Liver (tissue), 9 donors: ENCODE results near the gene NDRG4. TPM values are rescaled to one million over a fixed set of nuclear protein-coding genes. Genes with fewer than 3 reads are reported as not detected.
"Not testable (repeated sequence)": the region's sequence is repeated elsewhere in the genome, so short reads cannot be mapped to it uniquely, and the experiment has no call there.

Experiments used
- DNase-seq: peaks from one replicate; pipeline ENCODE4 v3.0.0-alpha.2; 2017; ENCODE audit warnings: low spot score
- H3K27ac ChIP-seq, 2 donors: one replicate each; pipeline ENCODE4 v1.7.0; 2013; ENCODE audit warnings: inconsistent platforms in 2 of 2, low read length in 2 of 2, control low read depth in 1 of 2, low read depth in 1 of 2, mild to moderate bottlenecking in 1 of 2
- H3K27me3 ChIP-seq, 4 donors: one replicate each; pipeline versions ENCODE4 v1.6.1 to v1.7.0; 2013; ENCODE audit warnings: low read length in 3 of 4, inconsistent platforms in 1 of 4, mild to moderate bottlenecking in 1 of 4, moderate library complexity in 1 of 4; ENCODE audit not compliant: control insufficient read depth in 4 of 4, insufficient read depth in 4 of 4
- H3K36me3 ChIP-seq, 4 donors: one replicate each; pipeline versions ENCODE4 v1.6.1 to v1.7.0; 2013; ENCODE audit warnings: low read length in 3 of 4, mild to moderate bottlenecking in 3 of 4, low read depth in 1 of 4, moderate library complexity in 1 of 4; ENCODE audit not compliant: control insufficient read depth in 4 of 4, insufficient read depth in 3 of 4
- H3K4me1 ChIP-seq, 4 donors: one replicate each; pipeline versions ENCODE4 v1.6.1 to v1.7.0; 2013; ENCODE audit warnings: low read length in 3 of 4, mild to moderate bottlenecking in 3 of 4, moderate library complexity in 1 of 4; ENCODE audit not compliant: control insufficient read depth in 4 of 4, insufficient read depth in 4 of 4
- H3K4me3 ChIP-seq, 3 donors: one replicate each; pipeline versions ENCODE4 v1.6.1 to v1.7.0; 2013; ENCODE audit warnings: low read length in 3 of 3, control low read depth in 1 of 3, low read depth in 1 of 3, mild to moderate bottlenecking in 1 of 3
- H3K9ac ChIP-seq, 2 donors: one replicate each; pipeline ENCODE4 v1.7.0; 2013; ENCODE audit warnings: low read length in 2 of 2, mild to moderate bottlenecking in 2 of 2, moderate library complexity in 2 of 2, control low read depth in 1 of 2, low read depth in 1 of 2
- H3K9me3 ChIP-seq, 4 donors: one replicate each; pipeline versions ENCODE4 v1.6.1 to v1.7.0; 2013; ENCODE audit warnings: low read length in 3 of 4; ENCODE audit not compliant: control insufficient read depth in 4 of 4
- EGR1 ChIP-seq, 2 donors: IDR thresholded peaks; 2 replicates each; pipeline ENCODE4 v1.6.1; 2016 to 2018; ENCODE audit warnings: antibody characterized with exemption in 2 of 2, low read depth in 2 of 2
- FOXA1 ChIP-seq: IDR thresholded peaks from 2 replicates; pipeline ENCODE4 v1.6.1; 2016; ENCODE audit warnings: antibody characterized with exemption
- FOXA2 ChIP-seq: IDR thresholded peaks from 2 replicates; pipeline ENCODE4 v1.6.1; 2016; ENCODE audit warnings: antibody characterized with exemption
- GABPA ChIP-seq, 2 donors: IDR thresholded peaks in 1 of 2; conservative IDR thresholded peaks in 1 of 2; 2 replicates each; pipeline ENCODE4 v1.6.1; 2016; ENCODE audit warnings: antibody characterized with exemption in 2 of 2, mild to moderate bottlenecking in 1 of 2, moderate library complexity in 1 of 2
- HNF4A ChIP-seq, 2 donors: conservative IDR thresholded peaks; 2 replicates each; pipeline ENCODE4 v1.6.1; 2016; ENCODE audit warnings: antibody characterized with exemption in 2 of 2, mild to moderate bottlenecking in 2 of 2
- JUND ChIP-seq, 2 donors: IDR thresholded peaks; 2 replicates each; pipeline ENCODE4 v1.6.1; 2016; ENCODE audit warnings: antibody characterized with exemption in 2 of 2
- MAX ChIP-seq: IDR thresholded peaks from 2 replicates; pipeline ENCODE4 v1.6.1; 2016; ENCODE audit warnings: antibody characterized with exemption
- RAD21 ChIP-seq, 2 donors: IDR thresholded peaks; 2 replicates each; pipeline ENCODE4 v1.6.1; 2016; ENCODE audit warnings: antibody characterized with exemption in 2 of 2, mild to moderate bottlenecking in 2 of 2
- RXRA ChIP-seq, 2 donors: IDR thresholded peaks; 2 replicates each; pipeline ENCODE4 v1.6.1; 2017 to 2018; ENCODE audit warnings: antibody characterized with exemption in 2 of 2, mild to moderate bottlenecking in 1 of 2
- SP1 ChIP-seq: IDR thresholded peaks from 2 replicates; pipeline ENCODE4 v1.6.1; 2018; ENCODE audit warnings: antibody characterized with exemption, mild to moderate bottlenecking
- TAF1 ChIP-seq: conservative IDR thresholded peaks from 2 replicates; pipeline ENCODE4 v1.6.1; 2016; ENCODE audit warnings: antibody characterized with exemption, mild to moderate bottlenecking
- WGBS: extraction: QIAGEN DNeasy Blood & Tissue Kit; methylation state at CpG from one replicate; pipeline ENCODE4 v1.1.7; 2013; 5-methylcytosine and 5-hydroxymethylcytosine counted together
- polyA plus RNA-seq, 2 donors: library from polyadenylated mRNA; stranded (reverse) in 1 of 2; unstranded in 1 of 2; fragments of 200-250 nt in 1 of 2; fragments of >200 nt in 1 of 2; fragmentation: Nextera tagmentation in 1 of 2; extraction: Ambion mirVana in 1 of 2; gene quantifications; one replicate each; pipeline versions ENCODE4 v1.2.1 to v1.2.3, GENCODE V29; 2013 to 2015
- total RNA-seq, 2 donors: library from RNA; depleted of rRNA; stranded (reverse); fragments of >200 nt; gene quantifications; one replicate each; pipeline ENCODE4 v1.2.3, GENCODE V29; 2014
- TF ChIP-seq, protein P1 (sequence below): fragments of 150-350 bp; IDR thresholded peaks from 2 replicates; pipeline ENCODE4 v1.5.1; 2017; ENCODE audit warnings: improper control_type of control experiment, low read depth, low read length; ENCODE audit not compliant: missing input control
- TF ChIP-seq, protein P2 (sequence below): IDR thresholded peaks from 2 replicates; pipeline ENCODE4 v1.6.1; 2016; ENCODE audit warnings: antibody characterized with exemption
- TF ChIP-seq, protein P3 (sequence below): IDR thresholded peaks from 2 replicates; pipeline ENCODE4 v1.6.1; 2016; ENCODE audit warnings: antibody characterized with exemption, mild to moderate bottlenecking
- donor health status: healthy.
- donor health status: healthy.
- donor health status: healthy.
- donor health status: healthy.
- donor health status: healthy.

Gene NDRG4
- total and polyA plus RNA-seq, 4 donors: 0.40 to 1.1 (median 0.86) TPM

DNA sequence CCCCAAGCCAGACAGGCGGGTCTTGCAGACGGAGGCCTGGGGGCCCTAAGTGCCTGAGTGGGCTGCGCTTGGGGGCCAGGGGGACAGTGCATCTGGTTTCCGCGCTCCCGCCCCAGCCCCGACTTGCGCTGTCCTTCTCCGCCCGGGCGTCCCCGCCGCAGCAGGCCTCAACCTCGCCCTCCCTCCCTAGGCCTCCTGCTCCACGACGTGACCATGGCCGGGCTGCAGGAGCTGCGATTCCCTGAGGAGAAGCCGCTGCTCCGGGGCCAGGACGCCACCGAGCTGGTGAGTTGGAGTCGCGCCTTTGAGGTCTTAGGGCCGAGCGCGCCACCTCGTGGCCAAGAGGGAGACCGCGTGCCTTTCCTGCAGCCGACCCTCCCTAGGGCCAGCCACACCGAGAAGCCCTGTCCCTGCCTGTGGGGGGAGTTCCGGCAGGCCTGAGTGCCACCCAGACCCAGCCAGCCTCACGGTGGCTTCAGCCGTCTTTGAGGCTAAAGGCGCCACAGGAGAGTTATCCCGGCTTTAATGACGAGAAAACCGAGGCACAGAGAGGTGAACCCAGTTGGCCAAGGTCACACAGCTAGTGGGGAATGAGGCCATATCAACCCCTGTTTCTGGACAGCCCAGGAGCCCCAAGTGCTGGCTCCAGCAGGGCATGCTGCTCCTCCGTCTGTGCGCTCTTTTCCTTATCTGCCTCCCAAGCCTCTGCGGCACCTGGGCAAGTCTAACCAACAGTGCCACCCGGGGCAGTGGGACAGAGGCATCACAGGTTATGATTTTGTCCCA, 12.2 kb upstream of the NDRG4 start:
- no peak overlapping the region for H3K27ac ChIP-seq
- WGBS: 20% methylated on average over 43 of the region's 43 CpGs
- no peaks in the 10 kb centered on the region for H3K36me3 ChIP-seq
- H3K4me1 ChIP-seq: peaks cover 0 to 7% (median 1%) of the 10 kb centered on the region in 4 donors
- no peak overlapping the region for H3K4me3 ChIP-seq
- no peaks in the 10 kb centered on the region for H3K9me3 ChIP-seq
- no peak overlapping the region for H3K9ac ChIP-seq
- no peak for TF ChIP-seq HNF4A (conservative IDR thresholded peaks at IDR 0.05)
- TF ChIP-seq RXRA (IDR thresholded peaks at IDR 0.05): no peak
- TF ChIP-seq SP1: no peak
- no peak for TF ChIP-seq TAF1
- TF ChIP-seq RAD21 (IDR thresholded peaks at IDR 0.05): peak; percentile 84 to 96
- TF ChIP-seq, protein P1, sequence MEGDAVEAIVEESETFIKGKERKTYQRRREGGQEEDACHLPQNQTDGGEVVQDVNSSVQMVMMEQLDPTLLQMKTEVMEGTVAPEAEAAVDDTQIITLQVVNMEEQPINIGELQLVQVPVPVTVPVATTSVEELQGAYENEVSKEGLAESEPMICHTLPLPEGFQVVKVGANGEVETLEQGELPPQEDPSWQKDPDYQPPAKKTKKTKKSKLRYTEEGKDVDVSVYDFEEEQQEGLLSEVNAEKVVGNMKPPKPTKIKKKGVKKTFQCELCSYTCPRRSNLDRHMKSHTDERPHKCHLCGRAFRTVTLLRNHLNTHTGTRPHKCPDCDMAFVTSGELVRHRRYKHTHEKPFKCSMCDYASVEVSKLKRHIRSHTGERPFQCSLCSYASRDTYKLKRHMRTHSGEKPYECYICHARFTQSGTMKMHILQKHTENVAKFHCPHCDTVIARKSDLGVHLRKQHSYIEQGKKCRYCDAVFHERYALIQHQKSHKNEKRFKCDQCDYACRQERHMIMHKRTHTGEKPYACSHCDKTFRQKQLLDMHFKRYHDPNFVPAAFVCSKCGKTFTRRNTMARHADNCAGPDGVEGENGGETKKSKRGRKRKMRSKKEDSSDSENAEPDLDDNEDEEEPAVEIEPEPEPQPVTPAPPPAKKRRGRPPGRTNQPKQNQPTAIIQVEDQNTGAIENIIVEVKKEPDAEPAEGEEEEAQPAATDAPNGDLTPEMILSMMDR: peak; percentile 81
- TF ChIP-seq FOXA2: no peak
- H3K27me3 ChIP-seq: no peaks in the 10 kb centered on the region
- peak; percentile 83 for DNase-seq

- H3K4me3 ChIP-seq: no peak overlapping the region
- TF ChIP-seq GABPA (IDR thresholded peaks at IDR 0.05 in 1 of 2, conservative IDR thresholded peaks at IDR 0.05 in 1 of 2) (no peak), FOXA2 (no peak), MAX (no peak), SP1 (no peak), JUND (IDR thresholded peaks at IDR 0.05) (no peak), HNF4A (conservative IDR thresholded peaks at IDR 0.05) (no peak), EGR1 (IDR thresholded peaks at IDR 0.05; ENCODE audit: low read depth in 2 of 2) (no peak)
- H3K27ac ChIP-seq: no peak overlapping the region
- WGBS: 48% methylated on average over 3 of the region's 3 CpGs
- no peak for DNase-seq
- no peak overlapping the region for H3K9ac ChIP-seq
- H3K27me3 ChIP-seq: no peaks in the 10 kb centered on the region
- H3K36me3 ChIP-seq: no peaks in the 10 kb centered on the region
- no peaks in the 10 kb centered on the region for H3K9me3 ChIP-seq
- H3K4me1 ChIP-seq: peaks cover 0 to 7% (median 1%) of the 10 kb centered on the region in 4 donors
Observed at GRCh38 chr16:58488531-58488930, 11.4 kb upstream of the NDRG4 start.

GRCh38 chr16:58490065-58490464, 9.9 kb upstream of the NDRG4 start:
- TF ChIP-seq EGR1 (IDR thresholded peaks at IDR 0.05; ENCODE audit: low read depth in 2 of 2) (no peak), MAX (no peak), RAD21 (IDR thresholded peaks at IDR 0.05) (no peak), FOXA2 (no peak), FOXA1 (no peak)
- TF ChIP-seq, protein P2, sequence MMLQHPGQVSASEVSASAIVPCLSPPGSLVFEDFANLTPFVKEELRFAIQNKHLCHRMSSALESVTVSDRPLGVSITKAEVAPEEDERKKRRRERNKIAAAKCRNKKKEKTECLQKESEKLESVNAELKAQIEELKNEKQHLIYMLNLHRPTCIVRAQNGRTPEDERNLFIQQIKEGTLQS: no peak
- TF ChIP-seq, protein P3, sequence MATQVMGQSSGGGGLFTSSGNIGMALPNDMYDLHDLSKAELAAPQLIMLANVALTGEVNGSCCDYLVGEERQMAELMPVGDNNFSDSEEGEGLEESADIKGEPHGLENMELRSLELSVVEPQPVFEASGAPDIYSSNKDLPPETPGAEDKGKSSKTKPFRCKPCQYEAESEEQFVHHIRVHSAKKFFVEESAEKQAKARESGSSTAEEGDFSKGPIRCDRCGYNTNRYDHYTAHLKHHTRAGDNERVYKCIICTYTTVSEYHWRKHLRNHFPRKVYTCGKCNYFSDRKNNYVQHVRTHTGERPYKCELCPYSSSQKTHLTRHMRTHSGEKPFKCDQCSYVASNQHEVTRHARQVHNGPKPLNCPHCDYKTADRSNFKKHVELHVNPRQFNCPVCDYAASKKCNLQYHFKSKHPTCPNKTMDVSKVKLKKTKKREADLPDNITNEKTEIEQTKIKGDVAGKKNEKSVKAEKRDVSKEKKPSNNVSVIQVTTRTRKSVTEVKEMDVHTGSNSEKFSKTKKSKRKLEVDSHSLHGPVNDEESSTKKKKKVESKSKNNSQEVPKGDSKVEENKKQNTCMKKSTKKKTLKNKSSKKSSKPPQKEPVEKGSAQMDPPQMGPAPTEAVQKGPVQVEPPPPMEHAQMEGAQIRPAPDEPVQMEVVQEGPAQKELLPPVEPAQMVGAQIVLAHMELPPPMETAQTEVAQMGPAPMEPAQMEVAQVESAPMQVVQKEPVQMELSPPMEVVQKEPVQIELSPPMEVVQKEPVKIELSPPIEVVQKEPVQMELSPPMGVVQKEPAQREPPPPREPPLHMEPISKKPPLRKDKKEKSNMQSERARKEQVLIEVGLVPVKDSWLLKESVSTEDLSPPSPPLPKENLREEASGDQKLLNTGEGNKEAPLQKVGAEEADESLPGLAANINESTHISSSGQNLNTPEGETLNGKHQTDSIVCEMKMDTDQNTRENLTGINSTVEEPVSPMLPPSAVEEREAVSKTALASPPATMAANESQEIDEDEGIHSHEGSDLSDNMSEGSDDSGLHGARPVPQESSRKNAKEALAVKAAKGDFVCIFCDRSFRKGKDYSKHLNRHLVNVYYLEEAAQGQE: no peak
- TF ChIP-seq, protein P1: no peak
- Histone ChIP-seq H3K27me3 (no peaks in the 10 kb centered on the region), H3K9me3 (no peaks in the 10 kb centered on the region), H3K4me1 (peaks cover 0 to 7% (median 1%) of the 10 kb centered on the region in 4 donors), H3K27ac (no peak overlapping the region), H3K9ac (no peak overlapping the region), H3K36me3 (no peaks in the 10 kb centered on the region), H3K4me3 (no peak overlapping the region)
- DNase-seq: no peak
- WGBS: 95% methylated on average over 4 of the region's 4 CpGs

GRCh38 chr16:58490539-58490938, 9.4 kb upstream of the NDRG4 start:
- not testable (repeated sequence) for H3K27ac ChIP-seq
- 94% methylated on average over 8 of the region's 8 CpGs for WGBS

More at GRCh38 chr16:58490539-58490938, 9.4 kb upstream of the NDRG4 start:
- H3K4me1 ChIP-seq, H3K36me3 ChIP-seq, H3K27me3 ChIP-seq, DNase-seq, H3K4me3 ChIP-seq, H3K9ac ChIP-seq, H3K9me3 ChIP-seq: not testable (repeated sequence)
